OCI-LY3 (cell line): ENCODE results near the gene KIF22.

Experiments
- CTCF ChIP-seq: fragments of 200-600, 300-600 bp; sonication (generic); IDR thresholded peaks from 2 replicates; pipeline ENCODE4 v1.5.1; 2014; ENCODE audit warnings: antibody characterized with exemption, low read length, low read depth
- EZH2phosphoT487 ChIP-seq: fragments of 200-600 bp; shearing (Covaris generic); IDR thresholded peaks from 2 replicates; pipeline ENCODE4 v1.6.1; 2018; ENCODE audit warnings: antibody characterized with exemption, mixed run types, low read depth

- TF ChIP-seq CTCF (no peak), EZH2phosphoT487 (no peak)
These were observed 21.0 kb upstream of the KIF22 start for GRCh38 chr16:29769507-29769906.
